HT1080 (cell line): ENCODE results near the gene CHST8. TPM values are rescaled to one million over a fixed set of nuclear protein-coding genes. Genes with fewer than 3 reads are reported as not detected.

ENCODE experiments used
- DNase-seq: peaks from one replicate; pipeline ENCODE4 v3.0.0-alpha.2; 2015; ENCODE audit warnings: low read depth
- total RNA-seq: library from RNA; depleted of rRNA; stranded (reverse); fragments of >200 nt; shearing (Covaris generic); gene quantifications from 2 replicates; pipeline ENCODE4 v1.2.3, GENCODE V29; 2014

The CHST8 gene
- total RNA-seq, 1 experiment from 2014 or later, result not detected

- DNase-seq, result no peak
Observed at GRCh38 chr19:33671211-33671610, 49.5 kb downstream of the CHST8 start.

DNA sequence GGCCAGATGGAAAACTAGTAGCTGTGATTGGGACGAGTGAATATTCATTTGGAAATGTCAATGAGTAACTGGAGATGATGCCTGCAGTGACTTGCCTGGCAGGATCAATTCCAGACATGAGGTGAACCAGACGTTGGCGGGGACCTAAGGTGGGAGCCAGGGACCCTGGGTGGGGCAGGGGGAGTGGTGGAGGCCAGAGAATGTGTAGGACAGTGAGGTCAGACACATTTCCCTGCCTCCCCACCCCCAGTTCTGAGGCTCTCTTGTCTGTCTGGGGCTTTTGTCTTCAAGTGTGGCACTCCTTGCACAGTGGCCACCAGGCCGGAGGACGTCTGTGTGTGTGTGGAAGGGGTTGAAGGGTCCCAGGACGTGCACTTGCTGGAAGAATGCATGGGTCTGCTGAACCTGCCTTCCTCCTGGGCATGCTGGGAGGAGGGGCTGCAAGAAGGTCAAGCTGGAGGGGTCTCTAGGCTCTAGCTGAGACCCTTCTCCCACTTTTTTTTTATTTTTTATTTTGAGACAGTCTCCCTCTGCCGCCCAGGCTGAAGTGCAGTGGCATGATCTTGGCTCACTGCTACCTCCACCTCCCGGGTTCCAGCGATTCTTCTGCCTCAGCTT lies 51.6 kb downstream of the CHST8 start:
- DNase-seq, result no peak

DNA sequence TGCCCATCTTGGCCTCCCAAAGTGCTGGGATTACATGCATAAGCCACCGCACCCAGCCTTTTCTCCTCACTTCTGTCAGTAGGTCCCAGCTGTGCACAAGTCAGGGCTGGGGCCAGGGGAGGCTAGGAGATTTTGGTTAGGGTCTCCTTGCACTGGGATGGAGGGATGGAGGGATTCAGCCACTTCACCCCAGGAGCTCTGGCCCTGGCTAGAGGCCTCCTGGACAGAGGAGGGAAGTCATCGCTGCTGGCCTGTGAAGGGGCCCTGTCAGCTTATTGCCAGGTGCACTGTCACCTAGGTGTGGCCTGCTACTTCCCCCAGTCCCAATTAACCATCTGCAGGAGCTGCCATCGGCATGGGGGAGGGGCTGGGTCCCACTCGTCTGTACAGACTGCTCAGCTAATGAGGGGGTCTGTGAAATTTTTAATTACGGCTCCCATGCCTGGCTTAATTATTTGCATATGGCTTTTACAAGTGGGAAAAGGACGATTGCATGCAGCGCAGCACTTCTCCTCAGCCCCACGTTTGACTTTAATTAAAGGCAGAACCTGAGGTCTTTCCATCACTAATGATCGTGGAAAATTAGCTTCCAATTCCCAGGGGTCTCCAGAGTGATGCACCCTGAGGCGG lies 52.4 kb downstream of the CHST8 start:
- DNase-seq, result no peak

DNA sequence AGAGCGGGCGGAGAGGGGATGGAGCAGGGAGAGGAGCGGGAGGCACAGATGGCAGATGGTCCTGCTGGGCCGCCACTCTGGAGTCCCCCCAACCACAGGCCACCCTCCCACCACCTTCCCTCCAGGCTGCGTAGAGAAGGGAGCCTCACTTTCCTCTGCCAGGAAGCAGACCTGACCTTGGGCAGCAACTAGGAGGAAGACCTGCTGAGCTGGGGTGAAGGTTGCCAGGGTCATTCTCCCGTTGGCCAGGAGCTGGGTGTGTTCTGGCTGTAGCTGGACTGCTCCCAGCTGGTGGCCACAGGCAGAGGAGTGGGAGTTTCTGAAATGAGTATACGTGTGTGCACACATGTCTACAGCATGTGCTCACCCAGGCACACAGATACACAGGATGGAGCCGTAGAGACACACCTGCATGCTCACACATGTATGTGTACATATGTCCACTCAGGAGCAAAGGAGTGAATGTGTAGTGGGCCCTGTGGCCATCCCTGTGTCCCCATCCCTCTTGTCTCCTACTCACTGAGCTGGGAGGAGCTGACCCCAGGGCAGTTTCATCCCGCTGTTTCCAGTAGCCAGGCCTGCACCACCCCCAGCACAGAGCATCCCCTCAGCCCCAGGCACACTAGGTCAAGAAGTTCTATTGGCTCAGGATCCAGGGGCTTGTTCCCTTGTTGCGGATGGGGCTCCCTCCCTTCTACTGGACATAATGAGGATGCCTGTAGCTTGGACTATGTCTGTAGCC lies 53.0 kb downstream of the CHST8 start:
- DNase-seq, result no peak

DNA sequence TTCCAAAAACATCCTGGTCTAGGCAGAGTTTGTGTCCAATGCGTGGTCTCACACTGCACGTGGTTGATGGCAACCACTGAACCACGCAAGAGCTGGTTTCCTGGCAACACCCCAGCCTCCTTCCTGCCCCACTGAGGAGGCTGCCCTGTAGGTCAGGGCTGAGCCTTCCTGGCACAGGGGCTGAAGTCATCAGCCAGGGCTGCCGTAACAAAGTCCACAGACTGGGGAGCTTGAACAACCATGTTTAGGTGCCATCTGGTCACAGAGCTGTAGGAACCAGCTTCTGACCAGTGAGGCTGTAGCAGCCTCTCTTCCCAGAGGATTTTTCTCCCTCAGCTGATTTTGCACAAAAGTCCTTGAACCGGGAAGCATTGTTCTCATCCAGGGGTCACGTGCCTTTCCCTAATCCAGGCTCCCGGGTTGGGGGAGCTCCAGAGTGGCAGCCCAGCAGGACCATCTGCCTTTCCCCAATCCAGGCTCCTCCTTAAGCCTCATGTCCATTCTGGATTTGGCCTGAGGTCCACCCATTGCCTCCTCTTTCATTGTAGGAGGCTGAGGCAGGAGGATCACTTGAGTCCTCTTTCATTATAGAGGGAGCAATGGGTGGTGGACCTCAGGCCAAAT lies 53.9 kb downstream of the CHST8 start:
- no peak for DNase-seq

DNA sequence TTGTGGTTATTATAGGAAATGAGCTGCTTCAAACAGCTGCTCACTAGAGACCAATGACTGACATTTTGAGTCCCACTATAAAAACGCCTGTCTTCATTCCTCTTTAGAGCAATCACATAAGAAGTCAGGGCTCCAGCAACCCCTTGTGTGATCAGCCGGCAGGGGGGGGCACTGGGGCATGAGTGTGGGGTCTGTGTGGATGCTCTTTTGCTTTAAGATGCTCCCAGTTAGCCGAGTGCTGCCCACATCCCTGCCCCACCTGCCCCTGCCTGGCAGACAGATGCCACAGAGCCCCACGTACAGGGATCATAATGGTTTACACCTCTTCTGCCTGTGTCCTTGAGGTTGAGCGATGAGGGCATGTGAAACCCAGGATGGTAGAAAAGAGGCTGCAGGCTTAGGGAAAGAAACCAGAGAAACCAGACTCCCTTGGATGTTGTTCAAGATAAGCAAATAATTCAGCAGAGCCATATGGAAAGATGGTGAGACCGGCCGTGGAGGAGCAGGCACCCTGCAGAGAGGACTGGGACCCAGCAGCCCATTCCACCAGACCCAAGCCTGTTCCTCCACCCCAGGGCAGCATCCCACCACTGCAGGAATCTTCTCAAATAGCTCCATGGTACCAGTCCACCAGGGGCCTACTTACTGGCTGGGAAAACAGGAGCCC lies 55.4 kb downstream of the CHST8 start:
- no peak for DNase-seq

- no peak for DNase-seq
Observed at GRCh38 chr19:33677745-33678426, 56.1 kb downstream of the CHST8 start.

GRCh38 chr19:33678796-33679585 lies 57.2 kb downstream of the CHST8 start:
- no peak for DNase-seq

- DNase-seq, result no peak
Observed at GRCh38 chr19:33679696-33680095, 57.9 kb downstream of the CHST8 start.

- DNase-seq, result no peak
Observed at GRCh38 chr19:33681081-33681680, 59.4 kb downstream of the CHST8 start.

- peak; percentile 12 for DNase-seq
Observed at GRCh38 chr19:33683881-33684537, 62.3 kb downstream of the CHST8 start.

GRCh38 chr19:33684538-33685232 lies 62.9 kb downstream of the CHST8 start:
- no peak for DNase-seq

DNA sequence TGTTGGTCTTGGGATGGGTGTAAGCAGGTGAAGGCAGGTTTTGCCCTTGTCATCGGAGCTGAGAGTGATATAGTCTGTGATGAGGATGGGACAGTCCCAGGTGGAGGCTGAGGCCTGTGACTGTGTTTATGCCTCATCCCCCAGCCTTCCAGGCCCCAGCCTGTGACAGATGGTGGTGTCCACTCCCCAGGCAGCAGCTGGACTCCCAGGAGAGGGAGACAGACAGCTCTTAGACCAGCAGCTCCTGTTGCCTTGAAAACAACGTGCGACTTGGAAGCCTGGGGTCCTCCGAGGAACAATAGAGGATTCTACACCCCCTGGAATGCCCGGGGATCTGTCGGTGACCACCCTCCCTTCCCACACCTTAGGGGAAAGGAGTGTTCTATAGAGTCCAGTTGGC lies 63.8 kb downstream of the CHST8 start:
- no peak for DNase-seq

GRCh38 chr19:33686262-33686661 lies 64.5 kb downstream of the CHST8 start:
- DNase-seq, result no peak

DNA sequence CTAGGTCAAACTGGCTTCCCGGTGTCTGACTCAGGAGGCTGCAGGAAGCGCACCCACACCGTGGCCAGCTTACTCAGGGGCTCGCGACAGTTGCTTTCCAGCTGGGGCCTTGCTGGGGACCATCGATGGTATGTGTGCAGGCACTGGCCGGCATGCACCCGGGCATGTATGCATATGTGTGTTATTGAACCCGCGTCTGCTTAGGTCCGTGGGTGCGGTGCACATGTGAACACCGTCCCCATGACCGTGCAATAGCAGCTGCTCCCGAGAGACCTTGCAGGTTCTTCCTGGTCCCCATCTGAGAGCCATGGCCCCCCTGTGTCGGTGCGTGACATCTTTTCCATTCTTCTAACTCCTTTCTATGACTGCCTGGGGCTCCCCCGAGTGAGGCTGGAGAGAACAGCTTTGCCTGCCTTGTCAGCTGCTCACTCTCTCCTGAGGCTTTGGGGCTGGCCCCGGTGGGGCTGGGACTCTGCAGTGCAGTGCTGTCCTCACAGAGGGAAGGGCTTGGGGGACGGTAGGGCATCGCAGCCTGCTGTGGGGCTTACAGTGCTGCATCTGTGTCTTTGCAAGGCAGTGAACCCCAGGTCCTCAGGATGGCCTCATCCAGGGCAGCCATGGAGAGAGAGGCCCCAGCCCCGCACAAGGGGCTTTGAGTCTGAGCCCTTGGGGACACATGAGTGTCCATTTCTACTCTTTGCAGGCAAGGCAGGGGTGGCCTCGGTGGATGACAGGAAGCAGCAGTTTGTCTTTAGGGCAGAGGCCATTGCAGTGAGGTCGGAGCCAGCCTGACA lies 65.1 kb downstream of the CHST8 start:
- DNase-seq, result no peak

DNA sequence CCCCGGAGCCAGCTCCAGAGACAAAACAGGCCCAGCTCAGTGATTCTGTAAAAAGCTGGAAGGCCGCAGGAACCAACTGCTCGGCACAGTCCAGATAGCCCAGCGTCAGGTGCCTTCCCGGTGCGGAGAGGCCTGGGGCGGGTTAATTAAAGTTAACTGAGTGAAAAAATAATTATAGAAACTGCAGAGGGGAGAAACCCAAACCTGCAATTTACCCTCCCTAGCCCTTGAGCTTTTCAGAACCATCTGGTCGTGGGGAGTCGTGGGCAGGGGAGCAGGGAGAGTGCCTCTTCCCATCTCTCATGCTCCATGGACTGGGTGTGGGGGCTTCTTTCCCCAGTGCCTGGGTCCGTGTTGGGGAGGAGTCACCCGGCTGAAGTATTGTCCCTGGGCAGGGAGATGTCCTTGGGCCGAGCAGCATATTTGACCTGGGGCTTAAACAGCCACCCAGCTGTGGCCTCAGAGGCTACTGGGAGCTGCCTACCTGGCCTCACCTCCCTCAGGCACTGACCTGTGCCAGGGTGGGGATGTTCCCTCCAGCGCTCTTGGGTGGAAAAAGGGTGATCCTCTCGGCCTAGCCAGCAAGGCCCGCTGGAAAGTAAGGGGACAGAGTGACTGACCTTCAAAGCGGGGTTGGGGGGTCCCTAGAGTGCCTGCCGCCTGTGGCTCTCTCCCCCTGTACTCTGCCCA lies 65.9 kb downstream of the CHST8 start:
- no peak for DNase-seq
